Mucosa of stomach (tissue), 1 donor: ENCODE data around the gene CCND1.
"Not testable (repeated sequence)": the region's sequence is repeated elsewhere in the genome, so short reads cannot be mapped to it uniquely, and the experiment has no call there.

ENCODE experiments used
- H3K27me3 ChIP-seq: one replicate; pipeline ENCODE4 v1.7.0; 2013; ENCODE audit warnings: mild to moderate bottlenecking, low read length; ENCODE audit not compliant: control insufficient read depth, insufficient read depth
- H3K36me3 ChIP-seq: one replicate; pipeline ENCODE4 v1.7.0; 2013; ENCODE audit warnings: low read length; ENCODE audit not compliant: control insufficient read depth, insufficient read depth
- H3K4me1 ChIP-seq: one replicate; pipeline ENCODE4 v1.7.0; 2013; ENCODE audit warnings: mild to moderate bottlenecking, low read length; ENCODE audit not compliant: control insufficient read depth, insufficient read depth
- H3K4me3 ChIP-seq: one replicate; pipeline ENCODE4 v1.7.0; 2013; ENCODE audit warnings: low read length
- H3K9ac ChIP-seq: one replicate; pipeline ENCODE4 v1.7.0; 2013; ENCODE audit warnings: mild to moderate bottlenecking, low read length, moderate library complexity
- H3K9me3 ChIP-seq: one replicate; pipeline ENCODE4 v1.7.0; 2013; ENCODE audit warnings: mild to moderate bottlenecking, low read length, moderate library complexity; ENCODE audit not compliant: control insufficient read depth
- donor health status: Pancreatic carcinoma.

Gene CCND1

DNA sequence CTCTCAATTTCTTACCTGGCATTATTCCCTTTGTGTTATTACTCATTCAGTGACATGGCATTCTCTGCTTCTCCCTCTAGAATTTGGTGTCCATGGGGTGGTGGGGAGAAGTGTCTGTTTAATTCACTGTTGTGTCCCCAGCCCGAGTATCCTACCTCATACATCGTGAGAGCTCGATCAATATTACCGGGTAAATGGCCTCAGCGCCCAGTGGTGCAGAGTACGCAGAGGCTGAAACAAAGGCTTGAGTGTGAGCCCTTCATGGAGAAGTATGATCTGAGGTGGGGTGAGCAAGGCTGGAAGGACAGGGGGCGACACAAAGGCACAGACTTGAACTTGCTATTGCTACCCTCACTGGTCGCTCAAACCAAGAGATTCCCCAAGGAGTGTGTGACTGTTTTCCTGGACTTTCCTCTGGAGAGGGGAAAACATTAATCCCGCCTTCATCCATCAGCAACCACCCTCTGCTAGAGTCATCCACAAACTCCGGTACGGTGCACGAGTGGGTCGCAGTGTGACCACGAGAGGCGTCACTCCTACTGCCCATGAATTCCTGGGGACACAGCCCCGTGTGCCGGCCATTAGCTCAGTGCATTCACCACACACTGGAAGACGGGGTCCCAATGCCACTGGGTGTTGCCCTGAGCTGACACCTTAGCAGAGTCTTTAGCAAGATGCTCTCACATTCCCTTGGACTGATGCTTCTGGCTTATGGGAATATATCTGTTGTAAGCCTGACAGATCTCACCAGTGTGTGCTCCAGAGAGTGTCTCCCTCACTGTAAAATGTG, 35.0 kb upstream of the CCND1 start:
- no peaks in the 10 kb centered on the region for H3K36me3 ChIP-seq
- H3K27me3 ChIP-seq = peaks cover 7% of the 10 kb centered on the region
- no peak overlapping the region for H3K4me3 ChIP-seq
- H3K9ac ChIP-seq = no peak overlapping the region
- no peaks in the 10 kb centered on the region for H3K9me3 ChIP-seq
- peaks cover 9% of the 10 kb centered on the region for H3K4me1 ChIP-seq

DNA sequence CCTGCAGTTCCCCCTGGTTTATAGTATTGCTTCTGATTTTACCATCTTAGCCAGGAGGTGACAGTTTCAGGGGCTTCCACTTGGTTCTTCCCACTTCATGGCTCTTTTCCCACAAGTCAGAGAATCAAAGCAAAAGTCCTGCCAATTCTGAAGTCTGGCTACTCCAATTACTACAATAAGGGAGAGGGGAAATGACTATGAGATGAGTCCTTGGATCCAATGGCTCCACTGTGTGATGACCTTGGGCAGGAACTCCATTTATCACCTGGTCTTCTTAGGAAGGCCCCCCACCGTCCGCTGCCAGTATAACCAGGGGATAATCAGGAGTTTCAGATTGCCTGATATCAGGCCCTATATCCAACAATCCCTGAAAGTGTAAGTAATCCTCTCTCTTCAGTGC, 31.6 kb upstream of the CCND1 start:
- no peaks in the 10 kb centered on the region for H3K36me3 ChIP-seq
- H3K9ac ChIP-seq = no peak overlapping the region
- H3K4me3 ChIP-seq = no peak overlapping the region
- H3K27me3 ChIP-seq = peaks cover 7% of the 10 kb centered on the region
- H3K4me1 ChIP-seq = no peaks in the 10 kb centered on the region
- H3K9me3 ChIP-seq = no peaks in the 10 kb centered on the region

DNA sequence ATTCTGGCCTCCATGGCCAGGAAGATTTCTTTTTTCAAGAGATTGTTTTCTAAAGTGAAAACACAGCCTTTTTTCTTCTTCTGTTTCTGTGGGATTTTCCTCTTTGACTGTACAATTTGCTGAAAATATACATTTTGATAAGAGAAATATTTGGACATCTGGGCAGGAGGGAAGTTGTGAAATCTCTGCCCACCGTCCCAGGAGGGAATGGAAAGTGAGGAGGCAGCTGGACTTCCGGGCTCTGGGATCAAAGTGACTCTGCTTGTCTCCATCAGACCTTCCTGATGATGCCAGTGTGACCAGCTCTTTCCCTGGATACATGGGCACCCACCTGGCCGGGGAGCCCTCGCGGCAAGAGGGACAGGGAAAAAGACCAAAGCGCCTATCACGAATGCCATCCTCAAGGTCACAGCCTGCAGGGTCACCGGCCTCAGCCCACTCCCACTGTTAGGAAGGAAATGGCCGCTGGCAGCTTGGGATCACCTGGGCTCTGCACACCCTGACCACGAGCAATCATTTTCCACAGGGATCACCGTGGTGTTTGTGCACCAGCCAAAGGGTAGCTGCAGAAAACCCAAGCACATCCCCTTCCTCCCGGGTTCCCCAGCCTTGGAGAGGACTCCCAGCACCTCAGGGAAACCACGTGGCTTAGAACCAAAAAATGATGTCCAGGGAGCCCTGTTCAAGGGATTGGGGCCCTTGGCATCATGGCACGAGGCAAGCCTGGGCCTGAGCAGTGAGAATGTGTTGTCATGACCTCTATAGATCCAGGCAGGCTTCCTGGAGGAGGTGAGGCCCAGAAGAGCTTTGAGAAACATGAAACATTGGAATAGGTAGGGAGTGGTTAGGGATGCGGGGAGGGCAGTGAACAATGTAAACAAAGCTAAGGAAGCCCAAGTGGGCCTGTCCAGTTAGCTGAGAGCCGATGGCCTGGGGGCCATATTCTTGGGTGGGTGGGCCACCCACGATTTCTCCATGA, 29.1 kb upstream of the CCND1 start:
- Histone ChIP-seq H3K36me3 (no peaks in the 10 kb centered on the region), H3K4me1 (no peaks in the 10 kb centered on the region), H3K27me3 (peaks cover 12% of the 10 kb centered on the region), H3K4me3 (no peak overlapping the region), H3K9me3 (no peaks in the 10 kb centered on the region), H3K9ac (no peak overlapping the region)

DNA sequence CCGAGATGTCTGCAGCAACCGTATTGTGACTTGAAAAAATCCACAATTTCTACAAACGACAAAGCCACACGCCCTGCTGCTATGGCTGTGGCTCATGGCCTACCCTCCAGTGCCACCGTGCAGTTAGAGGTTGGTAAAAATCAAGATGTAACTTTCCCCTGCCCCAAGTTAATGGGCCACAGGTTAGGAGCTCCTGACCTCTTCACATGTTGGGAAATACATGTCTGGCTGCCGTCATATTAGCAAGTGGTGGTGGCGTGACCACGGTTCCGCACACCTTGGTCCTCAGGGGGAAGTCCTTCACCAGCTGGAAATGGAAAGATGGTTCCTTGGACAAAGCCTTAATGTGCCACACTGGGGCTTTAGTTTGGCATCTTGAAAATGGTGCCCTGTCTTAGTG, 27.4 kb upstream of the CCND1 start:
- no peaks in the 10 kb centered on the region for H3K36me3 ChIP-seq
- no peak overlapping the region for H3K4me3 ChIP-seq
- H3K9ac ChIP-seq = no peak overlapping the region
- H3K27me3 ChIP-seq = peaks cover 8% of the 10 kb centered on the region
- no peaks in the 10 kb centered on the region for H3K9me3 ChIP-seq
- H3K4me1 ChIP-seq = no peaks in the 10 kb centered on the region

DNA sequence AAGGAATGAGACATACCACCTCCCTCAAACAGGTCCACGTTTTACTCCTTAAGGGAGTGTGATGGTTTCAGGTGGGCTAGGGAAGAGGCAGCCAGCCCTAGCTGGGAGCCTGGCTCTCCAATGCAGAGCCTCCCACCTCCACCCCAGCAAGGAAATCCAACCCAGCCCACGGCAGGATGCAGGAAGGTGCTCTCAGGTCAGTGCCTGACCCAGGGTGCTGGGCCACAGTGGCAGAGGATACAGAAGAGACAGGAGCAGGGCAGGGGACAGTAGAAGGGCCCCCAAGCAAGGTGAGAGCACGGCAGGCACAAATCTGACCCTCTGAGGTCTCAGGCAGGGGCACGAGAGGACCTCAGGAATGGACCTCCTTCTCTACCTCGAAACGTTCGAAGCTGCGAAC, 26.9 kb upstream of the CCND1 start:
- H3K9me3 ChIP-seq = no peaks in the 10 kb centered on the region
- H3K27me3 ChIP-seq = peaks cover 8% of the 10 kb centered on the region
- H3K4me3 ChIP-seq = no peak overlapping the region
- no peaks in the 10 kb centered on the region for H3K4me1 ChIP-seq
- H3K9ac ChIP-seq = no peak overlapping the region
- no peaks in the 10 kb centered on the region for H3K36me3 ChIP-seq

DNA sequence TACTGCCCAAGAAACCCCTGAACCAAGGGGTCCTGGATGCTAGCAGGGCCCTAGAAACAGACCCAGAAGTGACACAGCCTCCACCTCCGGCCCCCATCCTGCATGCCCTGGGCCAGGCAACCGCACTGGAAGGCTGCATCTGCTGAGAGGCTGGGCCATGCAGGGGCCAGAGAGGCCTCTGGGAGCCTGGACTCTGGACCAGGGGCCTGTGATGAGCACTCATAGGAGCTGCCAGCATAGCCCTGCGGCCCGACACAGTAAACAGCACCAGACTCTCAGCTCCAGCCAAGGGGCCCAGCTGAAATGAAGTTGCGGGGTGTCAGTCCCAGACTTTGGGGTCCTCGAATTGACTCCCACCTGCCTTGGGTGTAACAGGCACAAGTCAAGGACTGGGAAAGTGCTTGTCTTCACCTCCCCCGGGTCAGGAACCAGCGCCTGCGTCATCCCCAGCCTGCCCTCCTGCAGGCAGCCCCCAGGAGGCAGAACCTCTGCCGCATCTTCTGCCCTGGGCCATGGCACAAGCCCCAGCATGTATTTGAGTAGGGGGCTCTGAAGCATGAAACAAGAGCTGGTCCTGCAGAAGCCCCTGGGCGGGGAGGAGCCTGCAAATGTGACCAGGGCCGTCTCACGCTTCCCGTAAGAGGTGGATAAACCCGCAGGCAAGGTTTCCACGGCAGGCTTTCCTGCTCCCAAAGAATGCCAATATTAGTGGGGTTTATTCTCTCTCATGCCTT, 25.2 kb upstream of the CCND1 start:
- no peak overlapping the region for H3K4me3 ChIP-seq
- peaks cover 5% of the 10 kb centered on the region for H3K27me3 ChIP-seq
- no peaks in the 10 kb centered on the region for H3K4me1 ChIP-seq
- no peaks in the 10 kb centered on the region for H3K36me3 ChIP-seq
- no peaks in the 10 kb centered on the region for H3K9me3 ChIP-seq
- H3K9ac ChIP-seq = no peak overlapping the region

DNA sequence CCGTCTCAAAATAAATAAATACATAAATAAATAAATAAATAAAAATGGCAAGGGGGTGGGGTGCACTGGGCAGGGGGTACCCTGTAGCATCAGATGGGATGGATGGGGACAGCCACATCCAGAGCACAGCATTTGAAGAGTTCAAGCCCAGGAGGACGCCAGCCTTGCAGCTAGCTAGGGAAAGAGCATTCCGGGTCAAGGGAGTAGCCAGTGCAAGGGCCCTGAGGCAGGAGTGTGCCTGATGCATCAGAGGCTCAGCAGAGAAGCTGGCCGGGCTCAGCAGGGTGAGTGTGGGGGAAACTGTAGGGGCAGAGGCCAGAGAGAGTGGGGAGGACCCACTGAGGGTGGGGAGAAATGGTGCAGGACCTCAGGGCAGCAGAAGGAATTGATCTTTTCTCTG, 23.7 kb upstream of the CCND1 start:
- H3K36me3 ChIP-seq = no peaks in the 10 kb centered on the region
- no peaks in the 10 kb centered on the region for H3K4me1 ChIP-seq
- peaks cover 5% of the 10 kb centered on the region for H3K27me3 ChIP-seq
- H3K9me3 ChIP-seq = no peaks in the 10 kb centered on the region
- no peak overlapping the region for H3K4me3 ChIP-seq
- H3K9ac ChIP-seq = no peak overlapping the region

DNA sequence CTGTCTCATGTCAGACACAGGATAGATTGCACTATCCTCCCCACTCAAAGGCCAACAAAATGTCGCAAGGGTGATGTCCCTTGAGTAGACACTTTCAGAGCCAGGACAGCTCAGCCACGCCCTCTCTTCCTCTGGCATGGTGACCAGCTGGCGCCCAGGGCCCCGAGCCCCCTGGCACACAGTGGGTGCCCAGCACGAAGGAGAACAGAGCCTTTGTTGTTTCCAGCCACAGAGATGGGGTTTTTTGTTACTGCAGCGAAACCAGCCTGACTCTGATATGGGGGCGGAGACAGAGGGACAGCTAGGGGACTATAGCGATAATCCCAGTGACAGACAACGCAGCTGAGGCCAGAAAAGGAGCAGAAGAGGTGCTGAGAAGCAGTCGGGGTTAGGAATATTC, 23.3 kb upstream of the CCND1 start:
- Histone ChIP-seq H3K9ac (no peak overlapping the region), H3K36me3 (no peaks in the 10 kb centered on the region), H3K4me3 (no peak overlapping the region), H3K9me3 (no peaks in the 10 kb centered on the region), H3K27me3 (peaks cover 5% of the 10 kb centered on the region), H3K4me1 (no peaks in the 10 kb centered on the region)

DNA sequence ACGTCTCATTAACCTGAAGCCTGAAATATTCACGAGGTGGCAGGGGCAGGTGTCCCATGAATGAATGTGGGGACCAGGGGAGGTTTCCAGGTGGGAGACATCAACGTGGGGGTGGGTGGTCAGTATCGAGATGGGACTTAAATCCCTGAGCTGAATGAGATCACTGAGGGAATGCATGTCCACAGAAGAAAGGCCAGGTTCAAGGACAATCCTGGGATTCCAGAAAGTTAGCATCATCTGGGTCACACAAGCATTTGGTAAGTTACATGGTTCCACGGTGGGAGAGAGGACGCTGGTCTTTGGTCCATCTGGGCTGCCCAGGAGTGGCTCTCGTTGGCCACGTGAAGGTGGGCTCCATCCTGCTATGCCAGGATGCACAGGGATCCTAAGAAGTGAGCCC, 22.7 kb upstream of the CCND1 start:
- no peaks in the 10 kb centered on the region for H3K9me3 ChIP-seq
- H3K27me3 ChIP-seq = peaks cover 5% of the 10 kb centered on the region
- no peak overlapping the region for H3K4me3 ChIP-seq
- no peaks in the 10 kb centered on the region for H3K4me1 ChIP-seq
- no peaks in the 10 kb centered on the region for H3K36me3 ChIP-seq
- no peak overlapping the region for H3K9ac ChIP-seq

DNA sequence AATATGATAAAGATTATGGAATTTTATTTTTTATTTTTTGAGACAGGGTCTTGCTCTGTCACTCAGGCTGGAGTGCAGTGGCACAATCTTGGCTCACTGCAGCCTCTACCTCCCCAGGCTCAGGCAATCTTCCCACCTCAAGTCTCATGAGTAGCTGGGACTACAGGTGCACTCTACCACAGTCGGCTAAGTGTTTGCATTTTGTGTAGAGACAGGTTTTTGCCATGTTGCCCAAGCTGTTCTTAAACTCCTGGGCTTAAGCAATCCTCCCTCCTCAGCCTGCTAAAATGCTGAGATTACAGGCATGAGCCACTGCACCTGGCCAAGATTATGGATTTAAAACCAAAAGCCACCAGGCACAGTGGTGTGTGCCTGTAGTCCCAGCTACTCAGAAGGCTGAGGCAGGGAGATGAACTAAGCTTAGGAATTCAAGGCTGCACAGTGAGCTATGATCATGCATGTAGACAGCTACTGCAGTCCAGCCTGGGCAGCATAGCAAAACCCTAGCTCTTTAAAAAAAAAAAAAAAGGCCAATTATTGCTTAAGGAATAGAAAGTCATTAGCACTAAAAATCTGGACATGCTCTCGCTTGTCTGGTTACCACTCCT, 20.2 kb upstream of the CCND1 start:
- no peaks in the 10 kb centered on the region for H3K27me3 ChIP-seq
- H3K9ac ChIP-seq = no peak overlapping the region
- H3K4me1 ChIP-seq = no peaks in the 10 kb centered on the region
- H3K4me3 ChIP-seq = no peak overlapping the region
- H3K9me3 ChIP-seq = no peaks in the 10 kb centered on the region
- H3K36me3 ChIP-seq = no peaks in the 10 kb centered on the region

DNA sequence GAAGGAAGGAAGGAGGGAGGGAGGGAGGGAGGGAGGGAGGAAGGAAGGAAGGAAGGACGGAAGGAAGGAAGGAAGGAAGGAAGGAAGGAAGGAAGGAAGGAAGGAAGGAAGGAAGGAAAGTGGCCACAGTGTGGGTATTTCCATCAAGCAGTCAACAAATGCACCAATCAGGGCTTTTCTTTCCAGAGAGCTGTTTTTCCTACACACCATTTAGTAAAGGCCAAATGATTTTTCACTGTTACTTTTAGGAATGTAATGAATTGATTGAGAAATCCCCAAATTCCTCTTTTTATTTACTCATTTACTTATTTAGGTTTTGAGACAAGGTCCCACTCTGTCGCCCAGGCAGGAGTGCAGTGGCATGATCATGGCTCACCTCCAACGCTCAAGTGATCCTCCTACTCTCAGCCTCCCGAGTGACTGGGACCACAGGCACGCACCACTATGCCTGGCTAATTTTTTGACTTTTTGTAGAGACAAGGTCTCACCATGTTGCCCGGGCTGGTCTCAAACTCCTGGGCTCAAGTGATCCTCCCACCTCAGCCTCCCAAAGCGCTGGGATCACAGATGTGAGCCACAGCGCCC, 18.8 kb upstream of the CCND1 start:
- not testable (repeated sequence) for H3K4me1 ChIP-seq, H3K9ac ChIP-seq

More for the DNA sequence above, 18.8 kb upstream of the CCND1 start:
- not testable (repeated sequence) for H3K36me3 ChIP-seq, H3K27me3 ChIP-seq, H3K9me3 ChIP-seq, H3K4me3 ChIP-seq
